ENCODE results near the gene VWA5B2. TPM values are rescaled to one million over a fixed set of nuclear protein-coding genes. Genes with fewer than 3 reads are reported as not detected.
A peak's percentile ranks its signal among the peaks of the same experiment; 100 is the strongest.

VWA5B2 gene
- total and polyA plus RNA-seq, 2 of the 13 experiments (the other 11 are each of a cell fraction or from before 2014, with no cell fraction given) = 0.03 to 0.04 TPM

DNA sequence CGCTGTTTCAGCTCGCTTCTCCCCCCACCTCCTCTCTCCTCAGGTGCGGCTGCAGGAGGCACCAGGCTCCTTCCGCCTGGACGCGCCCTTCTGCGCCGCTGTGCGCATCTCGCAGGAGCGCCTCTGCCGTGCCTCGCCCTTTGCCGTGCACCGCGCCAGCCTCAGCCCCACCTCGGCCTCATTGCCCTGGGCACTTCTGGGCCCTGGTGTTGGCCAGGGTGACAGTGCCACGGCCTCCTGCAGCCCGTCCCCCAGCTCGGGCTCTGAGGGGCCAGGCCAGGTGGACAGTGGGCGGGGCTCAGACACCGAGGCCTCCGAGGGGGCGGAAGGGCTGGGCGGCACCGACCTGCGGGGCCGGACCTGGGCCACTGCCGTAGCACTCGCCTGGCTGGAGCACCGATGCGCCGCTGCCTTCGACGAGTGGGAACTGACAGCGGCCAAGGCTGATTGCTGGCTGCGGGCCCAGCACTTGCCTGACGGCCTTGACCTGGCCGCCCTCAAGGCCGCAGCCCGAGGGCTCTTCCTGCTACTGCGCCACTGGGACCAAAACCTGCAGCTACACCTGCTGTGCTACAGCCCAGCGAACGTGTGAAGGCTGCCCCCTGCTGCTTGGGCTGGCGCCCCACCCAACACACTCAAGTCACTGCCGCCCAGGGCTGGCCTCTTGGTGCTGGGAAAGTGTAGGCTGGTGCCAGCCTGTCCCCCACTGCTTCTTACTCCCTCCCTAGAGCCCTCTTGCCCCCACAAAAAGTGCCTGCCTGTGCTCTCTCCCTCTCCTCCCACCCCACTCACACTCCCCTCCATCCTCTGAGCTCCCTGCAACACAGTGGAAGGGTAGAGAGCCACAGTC, 12.3 kb downstream of the VWA5B2 start (continued):
- TF ChIP-seq, protein P1, sequence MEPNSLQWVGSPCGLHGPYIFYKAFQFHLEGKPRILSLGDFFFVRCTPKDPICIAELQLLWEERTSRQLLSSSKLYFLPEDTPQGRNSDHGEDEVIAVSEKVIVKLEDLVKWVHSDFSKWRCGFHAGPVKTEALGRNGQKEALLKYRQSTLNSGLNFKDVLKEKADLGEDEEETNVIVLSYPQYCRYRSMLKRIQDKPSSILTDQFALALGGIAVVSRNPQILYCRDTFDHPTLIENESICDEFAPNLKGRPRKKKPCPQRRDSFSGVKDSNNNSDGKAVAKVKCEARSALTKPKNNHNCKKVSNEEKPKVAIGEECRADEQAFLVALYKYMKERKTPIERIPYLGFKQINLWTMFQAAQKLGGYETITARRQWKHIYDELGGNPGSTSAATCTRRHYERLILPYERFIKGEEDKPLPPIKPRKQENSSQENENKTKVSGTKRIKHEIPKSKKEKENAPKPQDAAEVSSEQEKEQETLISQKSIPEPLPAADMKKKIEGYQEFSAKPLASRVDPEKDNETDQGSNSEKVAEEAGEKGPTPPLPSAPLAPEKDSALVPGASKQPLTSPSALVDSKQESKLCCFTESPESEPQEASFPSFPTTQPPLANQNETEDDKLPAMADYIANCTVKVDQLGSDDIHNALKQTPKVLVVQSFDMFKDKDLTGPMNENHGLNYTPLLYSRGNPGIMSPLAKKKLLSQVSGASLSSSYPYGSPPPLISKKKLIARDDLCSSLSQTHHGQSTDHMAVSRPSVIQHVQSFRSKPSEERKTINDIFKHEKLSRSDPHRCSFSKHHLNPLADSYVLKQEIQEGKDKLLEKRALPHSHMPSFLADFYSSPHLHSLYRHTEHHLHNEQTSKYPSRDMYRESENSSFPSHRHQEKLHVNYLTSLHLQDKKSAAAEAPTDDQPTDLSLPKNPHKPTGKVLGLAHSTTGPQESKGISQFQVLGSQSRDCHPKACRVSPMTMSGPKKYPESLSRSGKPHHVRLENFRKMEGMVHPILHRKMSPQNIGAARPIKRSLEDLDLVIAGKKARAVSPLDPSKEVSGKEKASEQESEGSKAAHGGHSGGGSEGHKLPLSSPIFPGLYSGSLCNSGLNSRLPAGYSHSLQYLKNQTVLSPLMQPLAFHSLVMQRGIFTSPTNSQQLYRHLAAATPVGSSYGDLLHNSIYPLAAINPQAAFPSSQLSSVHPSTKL (CRISPR knock-in tag; IDR thresholded peaks at IDR 0.05) = peak; percentile 87
- TF ChIP-seq, protein P2, sequence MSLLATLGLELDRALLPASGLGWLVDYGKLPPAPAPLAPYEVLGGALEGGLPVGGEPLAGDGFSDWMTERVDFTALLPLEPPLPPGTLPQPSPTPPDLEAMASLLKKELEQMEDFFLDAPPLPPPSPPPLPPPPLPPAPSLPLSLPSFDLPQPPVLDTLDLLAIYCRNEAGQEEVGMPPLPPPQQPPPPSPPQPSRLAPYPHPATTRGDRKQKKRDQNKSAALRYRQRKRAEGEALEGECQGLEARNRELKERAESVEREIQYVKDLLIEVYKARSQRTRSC (CRISPR knock-in tag; IDR thresholded peaks at IDR 0.05; ENCODE audit: low read depth) = no peak
- TF ChIP-seq CBX5 (CRISPR knock-in tag; IDR thresholded peaks at IDR 0.05; ENCODE audit: borderline replicate concordance) (peak; percentile 96), ZNF782 (CRISPR knock-in tag; IDR thresholded peaks at IDR 0.05; ENCODE audit: borderline replicate concordance) (peak; percentile 94), ZNF24 (IDR thresholded peaks at IDR 0.05) (no peak), ZNF468 (CRISPR knock-in tag; IDR thresholded peaks at IDR 0.05) (peak; percentile 15; the same call in 1 of the 2 replicates), REXO4 (CRISPR knock-in tag; IDR thresholded peaks at IDR 0.05; ENCODE audit: borderline replicate concordance) (no peak), JUNB (CRISPR knock-in tag; IDR thresholded peaks at IDR 0.05; ENCODE audit: borderline replicate concordance) (peak; percentile 2; the same call in 1 of the 2 replicates), RFXANK (CRISPR knock-in tag; IDR thresholded peaks at IDR 0.05) (peak; percentile 55; the same call in 1 of the 2 replicates)
- TF ChIP-seq, protein P3, sequence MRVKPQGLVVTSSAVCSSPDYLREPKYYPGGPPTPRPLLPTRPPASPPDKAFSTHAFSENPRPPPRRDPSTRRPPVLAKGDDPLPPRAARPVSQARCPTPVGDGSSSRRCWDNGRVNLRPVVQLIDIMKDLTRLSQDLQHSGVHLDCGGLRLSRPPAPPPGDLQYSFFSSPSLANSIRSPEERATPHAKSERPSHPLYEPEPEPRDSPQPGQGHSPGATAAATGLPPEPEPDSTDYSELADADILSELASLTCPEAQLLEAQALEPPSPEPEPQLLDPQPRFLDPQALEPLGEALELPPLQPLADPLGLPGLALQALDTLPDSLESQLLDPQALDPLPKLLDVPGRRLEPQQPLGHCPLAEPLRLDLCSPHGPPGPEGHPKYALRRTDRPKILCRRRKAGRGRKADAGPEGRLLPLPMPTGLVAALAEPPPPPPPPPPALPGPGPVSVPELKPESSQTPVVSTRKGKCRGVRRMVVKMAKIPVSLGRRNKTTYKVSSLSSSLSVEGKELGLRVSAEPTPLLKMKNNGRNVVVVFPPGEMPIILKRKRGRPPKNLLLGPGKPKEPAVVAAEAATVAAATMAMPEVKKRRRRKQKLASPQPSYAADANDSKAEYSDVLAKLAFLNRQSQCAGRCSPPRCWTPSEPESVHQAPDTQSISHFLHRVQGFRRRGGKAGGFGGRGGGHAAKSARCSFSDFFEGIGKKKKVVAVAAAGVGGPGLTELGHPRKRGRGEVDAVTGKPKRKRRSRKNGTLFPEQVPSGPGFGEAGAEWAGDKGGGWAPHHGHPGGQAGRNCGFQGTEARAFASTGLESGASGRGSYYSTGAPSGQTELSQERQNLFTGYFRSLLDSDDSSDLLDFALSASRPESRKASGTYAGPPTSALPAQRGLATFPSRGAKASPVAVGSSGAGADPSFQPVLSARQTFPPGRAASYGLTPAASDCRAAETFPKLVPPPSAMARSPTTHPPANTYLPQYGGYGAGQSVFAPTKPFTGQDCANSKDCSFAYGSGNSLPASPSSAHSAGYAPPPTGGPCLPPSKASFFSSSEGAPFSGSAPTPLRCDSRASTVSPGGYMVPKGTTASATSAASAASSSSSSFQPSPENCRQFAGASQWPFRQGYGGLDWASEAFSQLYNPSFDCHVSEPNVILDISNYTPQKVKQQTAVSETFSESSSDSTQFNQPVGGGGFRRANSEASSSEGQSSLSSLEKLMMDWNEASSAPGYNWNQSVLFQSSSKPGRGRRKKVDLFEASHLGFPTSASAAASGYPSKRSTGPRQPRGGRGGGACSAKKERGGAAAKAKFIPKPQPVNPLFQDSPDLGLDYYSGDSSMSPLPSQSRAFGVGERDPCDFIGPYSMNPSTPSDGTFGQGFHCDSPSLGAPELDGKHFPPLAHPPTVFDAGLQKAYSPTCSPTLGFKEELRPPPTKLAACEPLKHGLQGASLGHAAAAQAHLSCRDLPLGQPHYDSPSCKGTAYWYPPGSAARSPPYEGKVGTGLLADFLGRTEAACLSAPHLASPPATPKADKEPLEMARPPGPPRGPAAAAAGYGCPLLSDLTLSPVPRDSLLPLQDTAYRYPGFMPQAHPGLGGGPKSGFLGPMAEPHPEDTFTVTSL (CRISPR knock-in tag; IDR thresholded peaks at IDR 0.05; ENCODE audit: borderline replicate concordance) = peak; percentile 70
- TF ChIP-seq, protein P4, sequence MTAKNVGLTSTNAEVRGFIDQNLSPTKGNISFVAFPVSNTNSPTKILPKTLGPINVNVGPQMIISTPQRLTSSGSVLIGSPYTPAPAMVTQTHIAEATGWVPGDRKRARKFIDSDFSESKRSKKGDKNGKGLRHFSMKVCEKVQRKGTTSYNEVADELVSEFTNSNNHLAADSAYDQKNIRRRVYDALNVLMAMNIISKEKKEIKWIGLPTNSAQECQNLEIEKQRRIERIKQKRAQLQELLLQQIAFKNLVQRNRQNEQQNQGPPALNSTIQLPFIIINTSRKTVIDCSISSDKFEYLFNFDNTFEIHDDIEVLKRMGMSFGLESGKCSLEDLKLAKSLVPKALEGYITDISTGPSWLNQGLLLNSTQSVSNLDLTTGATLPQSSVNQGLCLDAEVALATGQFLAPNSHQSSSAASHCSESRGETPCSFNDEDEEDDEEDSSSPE (CRISPR knock-in tag; IDR thresholded peaks at IDR 0.05) = peak; percentile 77
- TF ChIP-seq, protein P5, sequence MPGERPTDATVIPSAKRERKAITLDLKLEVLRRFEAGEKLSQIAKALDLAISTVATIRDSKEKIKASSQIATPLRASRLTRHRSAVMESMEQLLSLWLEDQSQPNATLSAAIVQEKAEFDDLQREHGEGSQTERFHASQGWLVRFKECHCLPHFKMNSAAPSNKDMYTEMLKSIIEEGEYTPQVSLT (CRISPR knock-in tag; IDR thresholded peaks at IDR 0.05; ENCODE audit: borderline replicate concordance, low read depth) = no peak
- TF ChIP-seq, protein P6, sequence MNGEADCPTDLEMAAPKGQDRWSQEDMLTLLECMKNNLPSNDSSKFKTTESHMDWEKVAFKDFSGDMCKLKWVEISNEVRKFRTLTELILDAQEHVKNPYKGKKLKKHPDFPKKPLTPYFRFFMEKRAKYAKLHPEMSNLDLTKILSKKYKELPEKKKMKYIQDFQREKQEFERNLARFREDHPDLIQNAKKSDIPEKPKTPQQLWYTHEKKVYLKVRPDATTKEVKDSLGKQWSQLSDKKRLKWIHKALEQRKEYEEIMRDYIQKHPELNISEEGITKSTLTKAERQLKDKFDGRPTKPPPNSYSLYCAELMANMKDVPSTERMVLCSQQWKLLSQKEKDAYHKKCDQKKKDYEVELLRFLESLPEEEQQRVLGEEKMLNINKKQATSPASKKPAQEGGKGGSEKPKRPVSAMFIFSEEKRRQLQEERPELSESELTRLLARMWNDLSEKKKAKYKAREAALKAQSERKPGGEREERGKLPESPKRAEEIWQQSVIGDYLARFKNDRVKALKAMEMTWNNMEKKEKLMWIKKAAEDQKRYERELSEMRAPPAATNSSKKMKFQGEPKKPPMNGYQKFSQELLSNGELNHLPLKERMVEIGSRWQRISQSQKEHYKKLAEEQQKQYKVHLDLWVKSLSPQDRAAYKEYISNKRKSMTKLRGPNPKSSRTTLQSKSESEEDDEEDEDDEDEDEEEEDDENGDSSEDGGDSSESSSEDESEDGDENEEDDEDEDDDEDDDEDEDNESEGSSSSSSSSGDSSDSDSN (CRISPR knock-in tag; IDR thresholded peaks at IDR 0.05) = peak; percentile 96

Measured in HepG2 (cell line).